HG02840 (cell line): ENCODE results near the gene CD86.

Source experiments
- ATAC-seq: cut with Tn5 transposase; IDR thresholded peaks from one replicate; pipeline ENCODE4 v1.9.1; 2021; ENCODE audit warnings: mild to moderate bottlenecking, moderate library complexity, moderate number of reproducible peaks; ENCODE audit not compliant: unreplicated experiment, low FRiP score

The CD86 gene

DNA sequence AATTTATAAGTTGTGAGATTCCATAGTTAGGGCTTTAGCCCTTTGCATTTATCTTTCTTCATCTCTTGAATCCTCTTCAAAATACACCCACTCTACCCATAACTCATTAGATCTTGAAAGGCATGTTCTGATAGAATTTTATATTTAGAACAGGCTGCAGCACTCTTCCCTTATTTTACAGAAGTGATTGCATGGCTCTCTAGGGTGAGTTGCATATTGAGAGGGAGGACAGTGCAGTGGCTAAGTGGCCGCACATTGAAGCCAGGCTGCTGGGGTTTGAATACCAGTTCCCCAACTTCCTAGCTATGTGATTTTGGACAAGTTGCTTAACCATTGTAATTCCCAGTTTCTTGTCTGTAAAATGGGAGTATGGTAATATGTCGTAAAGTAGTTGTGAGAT lies 2.5 kb downstream of the CD86 start:
- no peak for ATAC-seq

DNA sequence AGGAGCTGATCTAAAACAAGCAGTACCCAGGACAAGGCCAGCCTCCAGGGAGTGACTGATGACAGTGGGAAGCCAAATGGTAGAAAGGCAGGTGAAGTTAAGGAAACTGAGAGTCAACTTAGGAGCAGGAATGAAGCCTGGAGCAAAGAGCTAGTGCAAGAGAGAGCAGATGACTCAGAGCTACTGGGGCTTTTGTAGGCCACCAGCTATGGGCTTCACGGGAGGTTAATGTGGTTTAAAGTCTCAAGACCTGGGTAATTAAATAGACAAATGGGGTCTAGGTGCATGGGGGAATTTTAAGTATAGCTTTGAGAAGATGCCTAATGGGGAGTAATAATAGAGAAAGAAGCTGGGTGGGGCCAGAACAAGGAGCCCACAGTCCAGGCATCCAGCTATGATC lies 3.1 kb downstream of the CD86 start:
- no peak for ATAC-seq

DNA sequence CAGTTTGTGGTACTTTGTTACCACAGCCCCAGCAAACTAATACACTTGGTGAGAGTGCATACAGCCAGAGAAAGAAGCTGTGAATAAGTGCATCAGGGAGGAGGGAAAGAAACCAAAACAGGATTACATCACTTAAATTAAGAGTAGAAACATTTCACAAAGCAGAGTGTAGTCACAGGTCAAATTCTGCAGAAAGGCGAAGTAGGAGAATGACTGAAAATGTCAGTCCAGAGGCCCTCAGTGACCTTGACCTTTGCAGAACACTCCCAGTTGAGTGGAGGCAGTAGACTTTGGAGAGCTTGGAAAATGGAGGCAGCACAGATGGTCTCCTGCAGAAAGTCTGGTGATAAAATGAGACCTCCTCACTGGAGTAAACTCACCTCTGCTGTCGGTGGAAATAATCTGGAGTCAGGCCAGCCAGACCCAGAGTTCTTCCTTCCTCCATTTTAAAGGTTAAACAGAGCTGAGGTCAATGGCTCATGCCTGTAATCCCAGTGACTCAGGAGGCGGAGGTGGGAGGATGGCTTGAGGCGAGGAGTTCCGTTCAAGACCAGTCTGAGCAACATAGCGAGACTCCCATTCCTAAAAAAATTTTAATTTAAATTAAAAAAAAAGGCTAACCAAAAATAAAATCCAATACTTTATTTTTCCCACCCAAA lies 5.0 kb downstream of the CD86 start:
- no peak for ATAC-seq

DNA sequence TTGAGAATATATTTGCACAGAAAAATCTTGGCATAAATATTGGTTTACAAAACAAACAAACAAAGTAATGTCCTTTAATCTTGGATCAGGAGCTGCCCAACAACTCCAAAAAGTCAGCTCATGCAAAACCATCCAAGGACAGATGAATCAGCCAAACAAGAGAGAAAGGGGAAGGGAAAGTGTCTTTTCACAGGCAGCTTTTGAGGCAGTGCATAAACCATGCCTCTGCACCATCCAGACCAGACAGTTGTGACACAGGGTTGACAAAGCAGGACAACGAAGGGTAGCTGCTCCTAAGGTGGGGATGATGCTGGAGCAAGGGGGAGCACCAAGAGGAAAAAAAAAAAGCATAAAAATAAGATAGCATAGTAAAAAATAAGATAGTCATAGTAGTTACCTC lies 8.7 kb downstream of the CD86 start:
- no peak for ATAC-seq

DNA sequence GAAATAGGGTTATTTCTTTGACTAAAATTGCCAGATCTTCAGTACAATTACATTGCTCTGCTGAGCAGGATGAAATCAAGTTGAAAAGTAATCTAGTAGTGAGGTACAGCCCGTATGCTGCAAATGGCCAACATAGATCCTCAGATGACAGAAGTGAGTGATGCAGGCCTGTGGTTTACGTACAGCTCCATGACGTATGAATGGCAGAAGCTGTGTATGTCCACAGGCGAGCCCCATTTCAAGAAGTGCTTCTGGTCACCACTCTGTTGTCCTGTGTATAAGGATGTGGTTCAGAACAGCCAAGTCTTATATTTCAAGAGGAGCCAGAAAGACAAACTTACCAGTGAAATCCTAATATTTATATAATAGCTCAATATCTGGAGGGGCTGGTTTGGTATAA lies 9.2 kb downstream of the CD86 start:
- ATAC-seq: no peak

DNA sequence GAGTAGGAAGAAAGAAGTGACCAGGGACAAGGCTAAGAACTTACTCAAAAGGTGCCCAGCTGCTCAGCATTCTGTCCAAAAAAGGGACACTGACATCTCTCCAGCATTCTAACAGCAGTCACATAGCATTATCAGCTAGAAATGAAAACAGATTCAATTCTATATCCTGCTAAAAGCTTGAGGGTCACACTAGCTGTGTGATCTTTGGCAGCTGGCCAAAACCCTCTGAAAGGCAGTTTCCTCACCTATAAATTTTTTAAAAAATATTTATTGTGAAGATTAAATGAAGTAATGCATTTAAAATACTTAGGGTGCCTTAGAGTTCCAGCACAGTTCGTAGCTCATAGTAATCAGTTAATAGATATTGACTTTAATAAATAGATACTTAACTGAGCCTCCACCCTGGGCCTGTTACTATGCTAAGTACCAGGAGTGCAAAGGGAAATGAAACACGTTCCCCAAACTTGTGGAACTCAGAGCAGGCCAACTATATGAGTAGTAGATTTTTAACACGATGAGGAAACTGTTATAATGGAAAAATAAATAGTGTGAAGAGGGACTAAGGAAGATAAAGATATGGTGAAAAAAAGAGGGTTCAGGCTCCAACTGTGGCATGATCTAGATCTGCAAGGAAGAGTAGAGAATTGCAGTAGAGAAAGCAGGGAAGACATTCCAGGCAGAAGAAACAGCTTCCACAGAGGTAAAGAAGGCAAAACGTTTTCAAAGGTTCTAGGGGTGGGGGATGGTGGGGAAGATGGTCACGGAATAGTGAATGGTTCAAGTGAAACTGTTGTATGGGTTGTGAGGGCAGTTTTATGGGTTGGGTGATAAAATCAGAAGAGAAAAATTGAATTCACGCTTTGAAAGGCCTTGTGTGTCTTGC lies 11.4 kb downstream of the CD86 start:
- ATAC-seq: no peak

DNA sequence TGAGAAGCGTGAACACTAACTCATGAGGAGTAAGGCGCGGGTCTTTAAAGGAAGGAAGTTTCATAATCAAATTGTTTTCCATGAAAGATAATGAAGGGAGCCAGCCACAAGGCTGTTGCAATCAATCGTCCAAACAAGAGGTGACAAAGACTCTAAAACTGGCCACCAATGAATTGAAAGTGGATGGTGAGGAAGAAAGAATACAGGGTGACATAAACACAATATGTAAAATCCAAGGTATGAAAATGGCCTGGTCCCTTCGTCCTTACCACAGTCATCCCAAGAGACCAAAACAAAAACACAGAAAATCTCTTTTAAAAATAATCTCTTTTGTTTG lies 12.0 kb downstream of the CD86 start:
- ATAC-seq: peak; percentile 42

DNA sequence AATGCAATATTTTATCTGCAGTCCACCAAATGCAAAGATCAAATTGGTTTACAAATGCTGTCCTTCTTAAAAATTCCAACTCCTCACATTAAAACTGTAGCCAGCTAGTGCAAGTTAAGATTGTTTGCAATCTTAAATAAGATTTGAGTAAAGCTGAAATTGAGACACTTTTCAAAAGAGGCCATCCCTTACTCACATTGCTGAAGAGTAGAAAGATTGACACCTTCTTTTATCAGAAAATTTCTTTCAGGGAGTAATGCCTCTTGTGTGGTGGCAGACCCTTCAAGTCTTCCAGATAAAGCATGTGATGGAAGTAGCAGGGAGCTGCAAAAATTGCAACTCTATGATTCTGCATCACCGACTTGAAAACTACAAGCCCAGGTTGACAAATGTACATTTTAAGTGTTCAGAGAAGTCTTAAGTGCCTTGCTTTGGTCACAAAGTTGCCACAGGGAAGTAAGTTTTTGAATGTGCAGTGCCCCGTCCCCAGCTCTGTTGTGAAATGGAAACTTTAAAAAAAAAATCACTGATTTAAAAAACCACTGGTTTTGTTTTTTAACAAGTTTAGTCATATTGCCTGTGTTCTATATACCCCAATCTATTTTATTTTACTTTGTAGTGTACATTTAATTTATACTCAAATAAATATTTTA lies 12.6 kb downstream of the CD86 start:
- no peak for ATAC-seq

DNA sequence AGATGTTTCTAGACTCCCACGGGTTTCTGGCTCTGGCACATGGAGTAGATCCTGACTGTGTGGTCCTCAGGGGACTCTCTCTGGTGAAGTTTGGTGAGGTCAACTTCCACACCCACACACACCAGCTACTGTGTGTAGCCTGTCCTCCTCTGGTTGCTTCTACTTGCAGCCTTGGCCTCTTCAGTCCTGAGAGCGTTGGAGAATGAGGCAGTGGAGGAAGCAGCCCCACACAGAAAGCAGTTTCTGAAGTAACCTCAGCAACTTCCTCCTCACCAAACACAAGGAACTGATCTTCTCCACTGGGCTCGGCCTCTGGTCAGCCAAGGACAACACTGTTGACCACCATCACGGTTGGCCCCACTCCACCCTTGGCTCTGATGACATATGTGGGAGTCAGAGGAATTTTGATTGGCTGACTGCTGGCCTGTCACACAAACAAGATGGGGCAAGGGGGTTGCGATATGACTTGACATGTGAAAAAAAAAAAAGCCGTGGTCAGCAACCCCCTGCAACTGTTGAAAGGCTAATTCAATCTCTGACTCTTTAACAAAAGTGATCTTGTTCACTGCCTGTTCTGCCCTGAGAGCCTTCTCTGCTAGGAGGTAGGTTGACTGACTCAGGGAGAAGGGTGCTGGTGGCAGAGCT lies 19.6 kb downstream of the CD86 start:
- ATAC-seq: peak; percentile 54

DNA sequence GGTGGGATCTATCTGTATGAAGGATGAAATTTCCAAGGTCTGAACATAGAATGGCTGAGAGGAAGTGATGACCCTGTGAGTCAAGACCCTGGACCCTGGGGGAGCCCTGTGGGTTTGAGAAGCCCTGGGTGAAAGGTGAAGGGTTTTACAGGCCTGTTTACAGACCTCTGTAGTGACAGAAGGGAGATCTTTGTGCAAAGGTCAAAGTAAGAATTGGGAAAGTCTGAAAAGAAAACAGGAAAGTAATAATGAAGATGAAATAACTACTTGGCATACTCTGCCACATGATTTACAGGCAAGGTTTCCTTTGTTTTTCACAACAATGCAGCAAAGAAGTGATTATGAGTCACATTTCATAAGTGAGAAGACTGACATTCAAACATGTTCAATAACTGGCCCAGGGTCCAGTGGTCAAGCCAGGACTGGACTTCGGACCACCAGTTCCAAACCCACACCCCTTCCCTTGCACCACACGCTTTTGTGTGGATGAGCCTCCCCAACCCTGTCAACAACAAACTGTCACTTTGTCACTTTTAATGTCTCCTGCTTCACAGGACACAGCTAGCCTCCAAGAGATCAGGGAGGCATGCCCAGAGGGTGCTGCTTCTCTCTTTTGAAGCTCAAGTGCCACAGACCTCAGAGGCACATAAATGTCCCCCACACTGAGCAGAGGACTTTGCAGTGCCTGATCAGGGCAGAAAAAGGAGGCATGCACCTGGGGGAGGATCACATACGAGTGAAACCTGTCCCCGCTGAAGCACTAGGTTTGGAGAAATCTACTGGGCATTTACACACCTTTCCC lies 21.5 kb downstream of the CD86 start:
- ATAC-seq: no peak

DNA sequence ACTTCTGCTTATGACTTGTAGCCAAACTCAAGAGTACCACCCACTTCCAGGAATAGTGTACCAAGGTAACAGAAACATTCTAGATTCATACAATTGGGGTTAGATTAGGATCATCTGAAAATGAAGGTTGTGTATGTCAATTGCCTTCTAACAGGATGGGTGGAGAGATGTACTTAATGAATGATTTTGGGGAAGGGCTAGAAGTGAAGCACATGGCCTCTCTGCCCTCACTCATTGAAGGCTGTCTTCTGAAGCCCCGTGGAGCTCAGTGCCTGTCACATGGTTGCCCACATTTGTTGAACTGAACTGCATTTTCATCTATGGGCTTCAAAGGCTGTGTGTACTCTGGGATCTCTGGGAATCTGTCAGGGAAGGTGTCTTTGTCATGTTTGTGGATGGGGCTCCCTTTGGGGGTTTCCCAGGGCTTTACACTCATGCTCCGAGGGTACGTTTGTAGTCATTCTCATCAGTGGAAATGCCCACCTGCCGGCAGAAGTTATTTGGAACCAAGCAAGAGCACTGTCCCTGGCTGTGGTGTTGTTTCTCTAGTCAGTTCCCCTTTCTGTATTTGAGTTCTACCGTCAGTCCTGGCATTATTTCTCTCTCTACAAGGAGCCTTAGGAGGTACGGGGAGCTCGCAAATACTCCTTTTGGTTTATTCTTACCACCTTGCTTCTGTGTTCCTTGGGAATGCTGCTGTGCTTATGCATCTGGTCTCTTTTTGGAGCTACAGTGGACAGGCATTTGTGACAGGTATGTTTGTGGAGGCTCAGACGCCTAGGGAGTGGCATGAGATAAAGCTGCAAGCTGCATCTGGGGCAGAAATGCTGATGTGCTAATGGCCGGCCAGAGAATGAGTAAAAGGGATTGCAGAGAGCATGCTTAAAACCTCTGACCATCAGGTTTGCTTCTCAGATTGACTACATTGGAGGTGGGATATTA lies 22.4 kb downstream of the CD86 start:
- no peak for ATAC-seq

DNA sequence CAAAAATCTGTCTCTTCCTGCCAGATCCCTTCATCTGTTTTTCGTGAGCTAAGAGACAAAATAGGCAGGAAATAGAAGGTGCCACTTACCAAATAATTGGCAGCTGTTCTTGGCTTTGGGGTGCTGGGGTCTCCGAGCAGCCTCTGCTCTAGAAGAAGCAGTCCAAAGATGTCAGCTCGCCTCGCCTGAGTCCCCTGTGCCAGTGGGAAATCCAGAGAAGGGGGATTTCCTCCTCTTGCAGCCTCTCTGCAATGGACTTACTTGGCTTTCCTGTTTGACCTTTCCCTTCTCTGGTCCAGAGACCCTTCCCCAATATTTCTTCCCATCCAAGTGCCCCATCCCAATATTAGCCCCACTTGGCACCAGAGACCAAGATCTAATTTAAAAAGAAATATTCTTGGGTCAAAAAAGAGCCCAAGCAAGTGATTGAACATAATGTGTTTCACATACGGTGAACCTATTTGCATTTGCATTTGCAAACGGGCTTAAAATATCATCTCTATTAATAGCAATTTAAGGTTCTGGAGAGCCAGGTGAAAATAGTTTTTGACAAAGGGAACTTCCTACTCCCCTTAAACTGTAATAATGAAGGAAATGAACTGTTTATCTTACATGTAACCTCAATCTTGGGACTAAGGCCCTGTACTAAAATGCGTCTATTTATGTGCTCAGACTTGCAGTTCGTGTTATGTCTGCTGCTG lies 23.2 kb downstream of the CD86 start:
- no peak for ATAC-seq

DNA sequence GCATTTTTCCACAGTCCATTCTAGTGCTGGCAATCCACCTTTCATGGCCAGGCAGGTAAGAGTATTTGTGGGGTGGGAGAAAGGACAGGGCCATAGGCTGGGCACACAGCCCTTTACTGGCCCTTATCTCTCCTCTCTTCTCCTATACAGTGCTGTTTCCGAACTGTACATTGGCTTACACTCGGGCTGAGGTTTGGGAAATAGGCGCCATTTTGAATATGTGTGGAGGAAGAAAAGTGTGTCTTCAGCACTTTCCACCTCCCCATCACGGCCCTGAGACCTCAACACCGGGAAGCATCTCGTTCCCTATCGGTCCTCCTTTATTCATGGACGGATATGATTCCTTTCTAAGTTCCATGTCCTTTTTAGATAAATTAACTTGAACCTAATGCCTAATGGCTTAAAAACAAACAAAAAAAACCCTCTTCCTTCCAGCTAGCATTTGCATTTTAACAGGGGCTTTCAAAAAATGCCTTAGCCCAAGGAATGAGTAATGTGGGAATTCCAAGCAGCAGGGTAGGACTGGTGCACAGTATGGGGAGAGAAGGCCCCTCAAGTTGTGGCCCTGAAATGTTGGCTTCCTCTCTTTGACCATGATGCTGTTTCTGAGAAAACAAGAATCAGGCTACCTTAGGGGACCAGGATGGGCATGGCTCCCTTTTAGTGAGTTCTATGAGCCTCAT lies 24.5 kb downstream of the CD86 start:
- no peak for ATAC-seq

DNA sequence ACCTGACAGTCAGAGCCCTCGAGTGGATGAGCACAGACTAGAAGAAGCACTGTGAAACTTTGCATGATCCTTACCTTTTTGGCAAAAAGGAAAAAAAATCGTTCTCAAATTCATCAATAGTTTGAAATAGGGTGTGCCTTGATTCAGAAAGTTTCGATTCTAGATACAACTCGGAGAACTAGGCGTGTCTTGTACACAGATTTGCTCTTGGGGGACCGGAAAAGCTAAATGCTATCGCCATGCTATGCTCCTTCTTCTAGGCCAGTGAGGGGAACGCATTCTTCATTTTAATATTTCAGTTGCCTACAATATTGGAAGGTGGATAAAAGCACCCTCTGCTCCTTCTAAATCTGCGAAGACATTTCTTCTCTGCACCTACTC lies 25.0 kb downstream of the CD86 start:
- no peak for ATAC-seq

DNA sequence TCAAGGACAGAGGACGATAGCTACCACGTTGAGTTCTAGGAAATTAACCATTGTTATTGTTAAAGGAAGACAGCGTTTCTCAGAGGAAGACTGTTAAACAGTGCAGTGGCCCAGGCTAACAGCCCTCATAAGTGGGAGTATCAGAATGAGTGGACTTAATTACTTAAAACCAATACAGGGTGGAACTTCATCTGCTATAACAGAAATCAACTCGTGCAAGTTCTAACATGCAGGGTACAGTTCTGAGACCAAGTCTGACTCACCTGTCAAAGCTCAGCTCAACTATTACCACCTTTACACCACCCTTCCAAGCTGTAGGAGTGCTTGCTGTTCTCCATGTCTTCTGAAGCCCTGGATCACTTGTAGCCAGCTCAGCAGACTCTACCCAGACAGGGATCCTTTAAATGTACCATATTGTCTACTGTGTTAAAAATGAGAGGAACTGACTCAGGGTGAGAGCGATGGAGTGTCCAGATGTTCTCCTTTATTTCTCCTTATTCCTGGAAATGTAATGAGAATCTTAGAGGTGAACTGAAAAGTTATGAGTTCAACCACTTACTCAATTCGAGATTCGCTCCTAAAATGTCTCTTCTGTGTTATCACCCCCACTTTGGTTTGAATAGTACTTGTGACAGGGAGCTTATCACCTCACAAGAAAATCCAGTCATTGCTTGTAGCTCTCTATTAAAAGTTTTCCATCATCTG lies 26.5 kb downstream of the CD86 start:
- ATAC-seq: no peak

DNA sequence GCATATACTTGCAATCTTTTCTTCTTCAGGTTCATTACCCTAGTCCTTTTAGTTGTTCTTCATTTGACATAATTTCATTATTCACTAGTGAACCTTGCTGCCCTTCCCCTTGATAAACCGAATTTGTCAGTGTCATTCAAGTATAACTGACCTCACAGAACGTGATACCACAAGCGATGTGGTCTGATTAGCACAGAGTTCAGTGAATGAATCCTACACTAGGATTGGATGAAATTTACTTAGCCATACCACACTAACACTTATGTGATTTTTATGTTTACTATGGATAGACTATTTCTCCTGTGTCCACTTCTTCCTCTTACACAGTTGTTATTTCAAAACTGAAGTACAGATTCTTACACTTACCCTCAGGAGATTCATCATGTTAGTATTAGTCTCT lies 27.2 kb downstream of the CD86 start:
- ATAC-seq: no peak

DNA sequence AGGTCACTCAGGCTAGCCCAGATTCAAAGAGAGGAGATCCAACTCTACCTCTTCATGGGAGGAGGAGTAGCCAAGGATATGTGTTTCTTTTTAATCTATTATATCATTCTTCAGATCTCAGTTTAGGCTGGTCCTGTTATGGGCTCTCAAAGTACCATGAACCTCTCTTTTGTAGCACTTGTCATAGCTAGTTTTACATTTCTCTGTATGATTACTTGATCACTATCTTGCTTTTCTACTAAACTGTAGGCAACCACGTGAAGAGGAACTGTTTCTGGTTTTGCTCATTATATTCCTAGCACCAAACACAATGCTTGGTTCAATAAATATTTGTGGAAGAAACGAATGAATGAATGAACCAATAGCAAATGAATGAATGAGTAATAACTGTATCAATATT lies 29.6 kb downstream of the CD86 start:
- ATAC-seq: no peak

DNA sequence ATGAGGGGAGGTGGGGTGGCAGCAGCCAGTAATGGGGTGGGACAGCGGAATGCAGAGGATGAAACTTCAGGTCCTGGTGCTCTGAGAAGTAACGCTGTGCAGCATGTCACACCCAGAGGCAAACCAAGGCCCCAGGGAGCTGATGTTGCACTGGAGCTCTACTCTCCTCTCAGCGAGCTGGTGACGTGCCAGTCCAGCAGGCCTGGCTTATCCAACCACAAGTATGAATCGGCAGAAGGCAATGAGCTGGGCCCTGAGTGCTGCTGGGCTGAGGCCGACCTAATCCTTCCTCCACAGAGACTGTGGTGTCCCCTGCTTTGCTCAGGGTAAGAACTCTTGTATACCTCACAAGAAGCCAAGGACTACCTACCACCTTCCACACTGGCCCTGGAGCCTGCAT lies 30.5 kb downstream of the CD86 start:
- no peak for ATAC-seq
